Adrenal gland (tissue), 5 donors: ENCODE results near the gene ZNF878.

Experiments used
- POLR2A ChIP-seq, 2 donors: fragments of 450-650 bp; IDR thresholded peaks; one replicate each; pipeline ENCODE4 v1.6.1; 2017; ENCODE audit warnings: antibody characterized with exemption in 2 of 2, mild to moderate bottlenecking in 2 of 2, moderate library complexity in 1 of 2
- TF ChIP-seq, protein P1 (sequence below), 6 experiments: fragments of 450-650 bp in 4 of 6; fragments of 200-600 bp in 2 of 6; sonication (generic) in 1 of 6; IDR thresholded peaks; 1 replicate in 5 of 6; 2 replicates in 1 of 6; pipeline versions ENCODE4 v1.5.1 to v1.8.0; 2016 to 2021; ENCODE audit warnings: antibody characterized with exemption in 6 of 6, mild to moderate bottlenecking in 2 of 6, moderate library complexity in 1 of 6
- donor health status: DM: no; HTN: no; CAD: no.

DNA sequence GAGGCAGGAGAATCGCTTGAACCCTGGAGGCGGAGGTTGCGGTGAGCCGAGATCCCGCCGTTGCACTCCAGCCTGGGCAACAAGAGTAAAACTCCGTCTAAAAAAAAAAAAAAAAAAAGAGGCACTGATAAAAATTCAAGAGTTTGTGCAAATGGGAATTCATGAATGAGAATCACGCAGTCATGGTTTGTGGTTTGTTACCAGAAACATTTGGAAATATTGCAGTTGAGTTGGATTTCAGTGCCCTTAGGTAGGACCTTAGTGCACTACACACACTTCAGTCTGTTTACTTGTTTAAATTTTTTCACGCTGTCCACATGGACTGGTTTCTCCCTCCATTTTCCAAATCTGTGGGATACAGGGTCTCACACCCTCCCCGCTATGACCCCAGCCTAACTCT is 40.2 kb upstream of the ZNF878 start:
- TF ChIP-seq POLR2A (IDR thresholded peaks at IDR 0.05): no peak
- TF ChIP-seq, protein P1, sequence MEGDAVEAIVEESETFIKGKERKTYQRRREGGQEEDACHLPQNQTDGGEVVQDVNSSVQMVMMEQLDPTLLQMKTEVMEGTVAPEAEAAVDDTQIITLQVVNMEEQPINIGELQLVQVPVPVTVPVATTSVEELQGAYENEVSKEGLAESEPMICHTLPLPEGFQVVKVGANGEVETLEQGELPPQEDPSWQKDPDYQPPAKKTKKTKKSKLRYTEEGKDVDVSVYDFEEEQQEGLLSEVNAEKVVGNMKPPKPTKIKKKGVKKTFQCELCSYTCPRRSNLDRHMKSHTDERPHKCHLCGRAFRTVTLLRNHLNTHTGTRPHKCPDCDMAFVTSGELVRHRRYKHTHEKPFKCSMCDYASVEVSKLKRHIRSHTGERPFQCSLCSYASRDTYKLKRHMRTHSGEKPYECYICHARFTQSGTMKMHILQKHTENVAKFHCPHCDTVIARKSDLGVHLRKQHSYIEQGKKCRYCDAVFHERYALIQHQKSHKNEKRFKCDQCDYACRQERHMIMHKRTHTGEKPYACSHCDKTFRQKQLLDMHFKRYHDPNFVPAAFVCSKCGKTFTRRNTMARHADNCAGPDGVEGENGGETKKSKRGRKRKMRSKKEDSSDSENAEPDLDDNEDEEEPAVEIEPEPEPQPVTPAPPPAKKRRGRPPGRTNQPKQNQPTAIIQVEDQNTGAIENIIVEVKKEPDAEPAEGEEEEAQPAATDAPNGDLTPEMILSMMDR (IDR thresholded peaks at IDR 0.05): no peak
